ENCODE results near the gene GRM1. TPM values are rescaled to one million over a fixed set of nuclear protein-coding genes. Genes with fewer than 3 reads are reported as not detected.

The GRM1 gene
- total RNA-seq, 2 experiments from 2014 or later = not detected

DNA sequence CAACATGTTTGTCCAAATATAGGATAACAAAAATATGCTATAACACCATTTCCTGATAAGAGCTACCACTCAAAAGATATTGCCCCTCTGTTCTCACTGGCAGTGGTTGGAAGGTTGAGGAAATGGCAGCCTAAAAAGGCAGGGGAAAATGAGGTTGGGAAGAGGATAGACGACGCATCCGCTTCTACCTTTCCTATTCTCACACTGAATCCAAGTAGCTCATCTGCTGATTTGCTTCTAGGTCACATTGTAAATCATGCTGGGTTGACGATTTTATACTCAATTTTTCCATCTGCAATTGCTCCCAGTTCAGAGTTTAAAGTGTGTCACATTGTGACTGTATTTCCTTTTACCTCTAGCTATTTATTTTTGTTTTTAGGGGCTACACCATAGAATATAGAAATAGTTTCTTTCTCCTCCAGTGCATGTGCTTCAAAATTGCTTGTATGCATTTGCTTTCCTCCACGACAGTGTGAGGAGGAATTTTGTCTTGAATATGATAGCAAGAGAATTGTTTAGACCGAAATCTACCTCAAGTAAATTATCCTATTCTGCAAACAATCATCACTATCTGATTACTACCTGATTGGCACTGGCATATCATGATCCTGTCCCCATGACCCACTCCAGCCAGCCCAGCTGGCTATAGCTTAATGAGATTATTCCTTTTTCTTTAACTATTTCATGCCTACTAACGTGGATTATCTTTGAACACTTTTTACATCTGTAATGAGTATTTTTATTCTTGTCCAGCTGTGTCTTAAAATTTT is 335.2 kb downstream of the GRM1 start:
- Histone ChIP-seq H3K27ac (ENCODE audit: low read depth in 1 of 2, low read length in 2 of 2) (no peak overlapping the region), H3K9me3 (ENCODE audit: control insufficient read depth in 1 of 2, insufficient read depth in 1 of 2, low read length in 2 of 2) (no peaks in the 10 kb centered on the region), H3K4me3 (ENCODE audit: low read length) (no peak overlapping the region), H3K27me3 (ENCODE audit: control insufficient read depth in 1 of 2, insufficient read depth in 2 of 2, low read length in 2 of 2) (no peaks in the 10 kb centered on the region), H3K4me1 (ENCODE audit: insufficient read depth, low read length) (no peaks in the 10 kb centered on the region), H3K36me3 (ENCODE audit: insufficient read depth, low read length) (no peaks in the 10 kb centered on the region)
- no peak for DNase-seq
- no peak for ATAC-seq (ENCODE audit: poor library complexity)
- POLR2A ChIA-PET = no interaction called here
- CTCF ChIA-PET = no interaction called here
- Mint-ChIP-seq H3K4me1 (ENCODE audit: low read depth) (no peaks in the 10 kb centered on the region), H3K27ac (no peak overlapping the region), H3K4me3 (no peak overlapping the region), H3K9me3 (no peaks in the 10 kb centered on the region), H3K27me3 (no peaks in the 10 kb centered on the region), H3K36me3 (ENCODE audit: low read depth) (no peaks in the 10 kb centered on the region)
- intact Hi-C loops (cut with DNase I, micrococcal nuclease) = no loop called here
- no peak for TF ChIP-seq CTCF (IDR thresholded peaks at IDR 0.05)

- Mint-ChIP-seq H3K4me1 (ENCODE audit: low read depth) (no peaks in the 10 kb centered on the region), H3K27ac (no peak overlapping the region), H3K9me3 (no peaks in the 10 kb centered on the region), H3K4me3 (no peak overlapping the region), H3K36me3 (ENCODE audit: low read depth) (no peaks in the 10 kb centered on the region), H3K27me3 (no peaks in the 10 kb centered on the region)
- DNase-seq (no peak), ATAC-seq (ENCODE audit: poor library complexity) (no peak)
- Histone ChIP-seq H3K4me3 (ENCODE audit: low read length) (no peak overlapping the region), H3K36me3 (ENCODE audit: insufficient read depth, low read length) (no peaks in the 10 kb centered on the region), H3K27me3 (ENCODE audit: control insufficient read depth in 1 of 2, insufficient read depth in 2 of 2, low read length in 2 of 2) (no peaks in the 10 kb centered on the region), H3K27ac (ENCODE audit: low read depth in 1 of 2, low read length in 2 of 2) (no peak overlapping the region), H3K9me3 (ENCODE audit: control insufficient read depth in 1 of 2, insufficient read depth in 1 of 2, low read length in 2 of 2) (no peaks in the 10 kb centered on the region), H3K4me1 (ENCODE audit: insufficient read depth, low read length) (no peaks in the 10 kb centered on the region)
- intact Hi-C loops (cut with DNase I, micrococcal nuclease) = no loop called here
- CTCF ChIA-PET = no interaction called here
- TF ChIP-seq CTCF (IDR thresholded peaks at IDR 0.05) = no peak
- POLR2A ChIA-PET = no interaction called here
Measured at GRCh38 chr6:146364816-146365594, 336.1 kb downstream of the GRM1 start.

DNA sequence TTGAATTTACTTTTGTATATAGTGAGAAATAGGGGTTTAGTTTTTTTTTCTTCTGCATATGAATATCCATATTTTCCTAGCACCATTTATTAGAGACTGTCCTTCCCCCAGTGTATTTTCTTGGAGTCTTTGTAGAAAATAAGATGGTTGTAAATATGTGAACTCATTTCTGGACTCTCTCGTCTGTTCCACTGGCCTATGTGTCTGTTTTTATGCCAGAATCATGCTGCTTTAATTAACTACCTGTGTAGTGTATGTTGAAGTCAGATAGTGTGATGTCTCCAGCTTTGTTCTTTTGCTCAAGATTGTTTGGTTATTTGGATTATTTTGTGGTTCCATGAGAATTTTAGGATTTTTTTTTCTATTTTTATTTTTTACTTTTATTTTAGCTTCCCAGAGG is 338.2 kb downstream of the GRM1 start:
- ATAC-seq (ENCODE audit: poor library complexity) = no peak
- H3K36me3 ChIP-seq (ENCODE audit: insufficient read depth, low read length) = no peaks in the 10 kb centered on the region
- CTCF ChIA-PET = no interaction called here
- no peaks in the 10 kb centered on the region for H3K27me3 ChIP-seq (ENCODE audit: control insufficient read depth in 1 of 2, insufficient read depth in 2 of 2, low read length in 2 of 2)
- POLR2A ChIA-PET = no interaction called here
- no peaks in the 10 kb centered on the region for H3K4me1 ChIP-seq (ENCODE audit: insufficient read depth, low read length)
- TF ChIP-seq CTCF (IDR thresholded peaks at IDR 0.05) = no peak
- Mint-ChIP-seq H3K4me1 (ENCODE audit: low read depth) (no peaks in the 10 kb centered on the region), H3K36me3 (ENCODE audit: low read depth) (no peaks in the 10 kb centered on the region), H3K4me3 (no peak overlapping the region), H3K27me3 (no peaks in the 10 kb centered on the region), H3K27ac (no peak overlapping the region), H3K9me3 (peaks cover 5% of the 10 kb centered on the region)
- intact Hi-C loops (cut with DNase I, micrococcal nuclease) = no loop called here
- no peak overlapping the region for H3K27ac ChIP-seq (ENCODE audit: low read depth in 1 of 2, low read length in 2 of 2)
- H3K9me3 ChIP-seq (ENCODE audit: control insufficient read depth in 1 of 2, insufficient read depth in 1 of 2, low read length in 2 of 2) = no peaks in the 10 kb centered on the region
- no peak overlapping the region for H3K4me3 ChIP-seq (ENCODE audit: low read length)
- no peak for DNase-seq

Data from CD4-positive, alpha-beta T cell (primary cell).